RWPE2 (cell line): ENCODE data around the gene ZNF554.
"Not testable (repeated sequence)": the region's sequence is repeated elsewhere in the genome, so short reads cannot be mapped to it uniquely, and the experiment has no call there.

Experiments
- ATAC-seq: fragments of 200-7000 bp; cut with Tn5 transposase; 3 replicates; pipeline ENCODE4 v1.9.1; 2021; ENCODE audit warnings: low read depth
- DNase-seq: peaks from one replicate; pipeline ENCODE4 v3.0.0-alpha.2; 2020; ENCODE audit warnings: low spot score
- H3K27ac ChIP-seq: fragments of 450-650 bp; 2 replicates; pipeline ENCODE4 v1.5.1; 2017; ENCODE audit warnings: mild to moderate bottlenecking; ENCODE audit not compliant: poor library complexity, severe bottlenecking
- H3K27me3 ChIP-seq: fragments of 250-450 bp; sonication (Bioruptor Pico); 2 replicates; pipeline ENCODE4 v1.5.1; 2021; ENCODE audit warnings: mild to moderate bottlenecking, moderate library complexity; ENCODE audit not compliant: insufficient read depth, poor library complexity, severe bottlenecking
- H3K36me3 ChIP-seq: fragments of 250-450 bp; sonication (Bioruptor Pico); 2 replicates; pipeline ENCODE4 v1.5.1; 2020; ENCODE audit warnings: low read depth, mild to moderate bottlenecking, moderate library complexity
- H3K4me1 ChIP-seq: fragments of 250-450 bp; sonication (Bioruptor Pico); 2 replicates; pipeline ENCODE4 v1.5.1; 2021; ENCODE audit warnings: mild to moderate bottlenecking, moderate library complexity; ENCODE audit not compliant: insufficient read depth, poor library complexity, severe bottlenecking
- H3K4me3 ChIP-seq: fragments of 250-450 bp; sonication (Bioruptor Pico); 2 replicates; pipeline ENCODE4 v1.5.1; 2021; ENCODE audit warnings: mild to moderate bottlenecking, moderate library complexity; ENCODE audit not compliant: severe bottlenecking
- H3K9me3 ChIP-seq: fragments of 250-450 bp; sonication (Bioruptor Pico); 2 replicates; pipeline ENCODE4 v1.5.1; 2021; ENCODE audit warnings: mild to moderate bottlenecking, moderate library complexity; ENCODE audit not compliant: severe bottlenecking
- TF ChIP-seq, protein P1 (sequence below): fragments of 450-650 bp; IDR thresholded peaks from one replicate; pipeline ENCODE4 v1.5.1; 2017; ENCODE audit warnings: mild to moderate bottlenecking, moderate library complexity; ENCODE audit not compliant: poor library complexity, severe bottlenecking

The ZNF554 gene

DNA sequence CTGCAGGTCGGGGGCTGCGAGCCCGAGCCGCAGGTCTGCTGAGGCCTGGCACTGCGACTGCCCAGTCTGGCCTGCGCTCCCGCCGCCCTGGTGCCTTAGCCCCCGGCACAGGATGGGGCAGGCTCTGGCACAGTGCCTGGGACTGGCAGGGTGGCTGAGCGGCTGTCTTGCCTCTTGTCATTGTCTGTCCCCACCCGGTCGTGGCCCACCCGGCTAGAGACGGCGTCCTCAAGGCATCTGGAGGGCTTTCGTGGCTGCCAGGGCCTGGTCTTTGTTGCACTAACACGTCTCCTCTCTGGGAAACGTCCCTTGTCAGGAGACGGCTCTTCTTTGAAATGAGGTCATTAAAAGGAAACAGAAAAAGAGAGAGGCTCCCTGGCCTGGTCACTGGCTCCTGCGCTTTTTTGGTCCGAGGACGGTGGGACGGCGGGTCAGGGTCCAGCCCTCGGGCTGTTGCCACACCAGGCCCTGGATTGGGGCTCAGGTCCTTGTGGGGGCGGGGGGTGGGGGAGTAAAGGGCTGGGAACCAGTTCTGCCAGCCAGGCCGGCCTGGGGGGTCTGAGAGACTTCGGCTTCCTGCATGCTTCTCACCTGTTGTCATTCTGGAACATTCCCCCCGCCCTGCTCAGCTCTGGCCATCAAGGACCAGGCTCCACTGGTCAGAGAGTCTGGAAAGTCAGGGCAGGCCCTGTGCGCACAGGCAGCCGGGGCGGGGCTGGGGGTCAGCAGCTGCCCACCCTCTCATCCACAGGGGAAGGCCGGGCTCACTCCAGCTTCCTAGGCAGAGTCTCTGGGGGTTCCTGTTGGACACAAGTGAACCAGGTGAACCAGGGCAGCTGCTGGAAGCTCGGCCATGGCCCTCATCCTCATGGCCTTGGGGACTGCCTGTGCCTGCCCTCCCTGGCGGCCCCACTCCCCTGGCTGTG, 6.2 kb upstream of the ZNF554 start:
- ATAC-seq (no peak), DNase-seq (no peak)
- Histone ChIP-seq H3K4me3 (no peak overlapping the region), H3K27me3 (no peaks in the 10 kb centered on the region), H3K36me3 (peaks cover 16% of the 10 kb centered on the region), H3K9me3 (no peaks in the 10 kb centered on the region), H3K4me1 (no peaks in the 10 kb centered on the region), H3K27ac (no peak overlapping the region)
- TF ChIP-seq, protein P1, sequence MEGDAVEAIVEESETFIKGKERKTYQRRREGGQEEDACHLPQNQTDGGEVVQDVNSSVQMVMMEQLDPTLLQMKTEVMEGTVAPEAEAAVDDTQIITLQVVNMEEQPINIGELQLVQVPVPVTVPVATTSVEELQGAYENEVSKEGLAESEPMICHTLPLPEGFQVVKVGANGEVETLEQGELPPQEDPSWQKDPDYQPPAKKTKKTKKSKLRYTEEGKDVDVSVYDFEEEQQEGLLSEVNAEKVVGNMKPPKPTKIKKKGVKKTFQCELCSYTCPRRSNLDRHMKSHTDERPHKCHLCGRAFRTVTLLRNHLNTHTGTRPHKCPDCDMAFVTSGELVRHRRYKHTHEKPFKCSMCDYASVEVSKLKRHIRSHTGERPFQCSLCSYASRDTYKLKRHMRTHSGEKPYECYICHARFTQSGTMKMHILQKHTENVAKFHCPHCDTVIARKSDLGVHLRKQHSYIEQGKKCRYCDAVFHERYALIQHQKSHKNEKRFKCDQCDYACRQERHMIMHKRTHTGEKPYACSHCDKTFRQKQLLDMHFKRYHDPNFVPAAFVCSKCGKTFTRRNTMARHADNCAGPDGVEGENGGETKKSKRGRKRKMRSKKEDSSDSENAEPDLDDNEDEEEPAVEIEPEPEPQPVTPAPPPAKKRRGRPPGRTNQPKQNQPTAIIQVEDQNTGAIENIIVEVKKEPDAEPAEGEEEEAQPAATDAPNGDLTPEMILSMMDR = no peak

- Histone ChIP-seq H3K36me3 (peaks cover 7% of the 10 kb centered on the region; the same call in 1 of the 2 replicates), H3K4me1 (no peaks in the 10 kb centered on the region), H3K27ac (no peak overlapping the region), H3K27me3 (no peaks in the 10 kb centered on the region), H3K4me3 (no peak overlapping the region), H3K9me3 (no peaks in the 10 kb centered on the region)
- TF ChIP-seq, protein P1 = no peak
- no peak for DNase-seq
- ATAC-seq = no peak
These were observed 5.2 kb upstream of the ZNF554 start for GRCh38 chr19:2814426-2814825.

DNA sequence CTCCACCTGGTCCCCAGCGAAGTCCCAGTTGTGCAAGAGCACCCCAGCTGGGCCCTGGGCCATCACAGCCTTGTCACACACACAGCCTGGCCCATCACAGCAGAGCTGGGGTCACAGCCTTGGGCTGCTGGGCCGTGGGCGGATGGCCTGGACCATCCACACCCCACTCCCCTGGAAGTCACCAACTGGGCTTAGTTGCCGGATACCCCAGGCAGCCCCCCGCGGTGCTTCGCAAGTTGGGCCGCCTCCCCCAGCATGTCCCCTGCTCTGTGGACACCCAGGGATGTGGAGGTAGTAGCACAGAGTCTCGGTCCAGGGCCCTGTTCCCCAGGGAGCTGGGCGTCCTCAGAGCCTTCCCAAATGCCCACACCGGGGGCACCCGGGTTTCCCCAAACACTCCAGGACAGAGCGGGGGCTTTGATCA, 4.5 kb upstream of the ZNF554 start:
- Histone ChIP-seq H3K4me3 (no peak overlapping the region), H3K27me3 (no peaks in the 10 kb centered on the region), H3K27ac (no peak overlapping the region), H3K9me3 (no peaks in the 10 kb centered on the region), H3K36me3 (0 out of 2 replicates have a peak, but pooled peaks cover 5% of the 10 kb centered on the region), H3K4me1 (no peaks in the 10 kb centered on the region)
- DNase-seq (no peak), ATAC-seq (no peak)
- TF ChIP-seq, protein P1 = no peak

- no peaks in the 10 kb centered on the region for H3K27me3 ChIP-seq
- ATAC-seq = no peak
- no peaks in the 10 kb centered on the region for H3K4me1 ChIP-seq
- no peaks in the 10 kb centered on the region for H3K9me3 ChIP-seq
- no peak overlapping the region for H3K4me3 ChIP-seq
- TF ChIP-seq, protein P1 = no peak
- 0 out of 2 replicates have a peak, but pooled peaks cover 3% of the 10 kb centered on the region for H3K36me3 ChIP-seq
- no peak for DNase-seq
- no peak overlapping the region for H3K27ac ChIP-seq
These were observed 3.7 kb upstream of the ZNF554 start for GRCh38 chr19:2815923-2816322.

GRCh38 chr19:2816641-2817040, 3.0 kb upstream of the ZNF554 start:
- Histone ChIP-seq H3K36me3 (no peaks in the 10 kb centered on the region), H3K27ac (no peak overlapping the region), H3K9me3 (no peaks in the 10 kb centered on the region), H3K4me1 (no peaks in the 10 kb centered on the region), H3K4me3 (no peak overlapping the region), H3K27me3 (no peaks in the 10 kb centered on the region)
- TF ChIP-seq, protein P1 = no peak
- ATAC-seq (no peak), DNase-seq (no peak)

DNA sequence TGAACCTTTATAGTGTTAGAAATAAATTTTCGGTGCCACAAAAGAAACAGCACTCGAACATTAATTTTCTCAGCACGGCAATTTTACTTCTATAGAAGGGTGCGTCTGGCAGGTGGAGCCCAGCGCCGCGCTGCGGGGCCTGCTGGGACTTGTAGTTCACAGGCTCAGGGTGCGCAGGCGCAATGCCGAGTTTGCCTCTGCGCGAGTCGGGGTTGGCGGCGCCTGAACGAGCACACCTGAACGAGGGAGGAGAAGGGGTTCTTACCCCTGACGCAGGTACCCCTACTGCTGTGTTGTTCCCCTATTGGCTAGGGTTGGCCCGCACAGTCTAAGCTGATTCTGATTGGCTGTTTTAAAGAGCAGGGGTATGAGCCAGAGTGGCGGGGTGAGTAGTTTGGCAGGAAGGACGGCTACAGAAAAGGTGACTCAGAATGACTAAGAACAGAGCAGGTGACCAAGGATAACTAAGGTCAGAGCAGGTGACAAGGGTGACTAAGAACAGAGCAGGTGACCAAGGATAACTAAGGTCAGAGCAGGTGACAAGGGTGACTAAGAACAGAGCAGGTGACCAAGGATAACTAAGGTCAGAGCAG, 2.3 kb upstream of the ZNF554 start:
- H3K36me3 ChIP-seq, H3K4me3 ChIP-seq, DNase-seq, H3K4me1 ChIP-seq, H3K27me3 ChIP-seq, H3K27ac ChIP-seq, ATAC-seq, H3K9me3 ChIP-seq: not testable (repeated sequence)
